ENCODE results near the gene KIF17.

Gene KIF17

GRCh38 chr1:20710469-20711284, 7.1 kb downstream of the KIF17 start:
- DNase-seq (ENCODE audit: low read depth), result no peak

GRCh38 chr1:20709868-20710267, 7.9 kb downstream of the KIF17 start:
- no peak for DNase-seq (ENCODE audit: low read depth)

DNA sequence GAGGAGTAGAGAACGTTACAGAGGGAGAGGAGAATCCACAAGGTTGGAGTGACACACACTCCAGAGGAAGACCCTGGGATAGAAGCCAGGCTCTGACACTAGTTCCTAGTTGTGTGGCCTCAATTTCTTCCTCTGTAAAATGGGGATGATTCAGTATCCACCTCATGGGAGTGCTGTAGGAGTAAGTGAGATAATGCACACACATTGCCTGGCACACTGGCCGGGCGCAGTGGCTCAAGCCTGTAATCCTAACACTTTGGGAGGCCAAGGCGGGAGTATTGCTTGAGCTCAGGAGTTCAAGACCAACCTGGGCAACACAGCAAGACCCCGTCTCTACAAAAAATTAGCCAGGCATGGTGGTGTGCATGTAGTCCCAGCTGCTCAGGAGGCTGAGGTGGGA, 8.9 kb downstream of the KIF17 start:
- no peak for DNase-seq (ENCODE audit: low read depth)

DNA sequence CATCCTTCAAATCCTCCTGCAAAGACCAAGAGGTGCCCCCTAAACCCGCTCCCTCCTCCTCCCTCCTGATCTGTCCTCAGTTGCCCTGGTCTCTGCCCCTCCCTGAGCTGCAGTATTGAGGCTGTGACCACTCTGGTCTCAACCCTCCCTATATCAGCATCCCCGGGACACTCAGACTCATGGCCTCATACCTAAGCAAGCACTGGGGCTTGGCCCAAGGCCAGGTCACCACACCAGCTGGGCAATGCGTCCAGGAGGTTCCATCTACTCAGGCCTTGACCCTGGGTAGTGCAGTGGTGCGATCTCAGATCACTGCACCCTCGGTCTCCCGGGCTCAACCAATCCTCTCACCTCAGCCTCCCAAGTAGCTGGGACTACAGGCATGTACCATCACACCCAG, 9.8 kb downstream of the KIF17 start:
- no peak for DNase-seq (ENCODE audit: low read depth)

GRCh38 chr1:20706841-20707240, 11.0 kb downstream of the KIF17 start:
- DNase-seq (ENCODE audit: low read depth), result no peak

- no peak for DNase-seq (ENCODE audit: low read depth)
These were observed 12.5 kb downstream of the KIF17 start for GRCh38 chr1:20705203-20705755.

- no peak for DNase-seq (ENCODE audit: low read depth)
These were observed 13.2 kb downstream of the KIF17 start for GRCh38 chr1:20704390-20705202.

DNA sequence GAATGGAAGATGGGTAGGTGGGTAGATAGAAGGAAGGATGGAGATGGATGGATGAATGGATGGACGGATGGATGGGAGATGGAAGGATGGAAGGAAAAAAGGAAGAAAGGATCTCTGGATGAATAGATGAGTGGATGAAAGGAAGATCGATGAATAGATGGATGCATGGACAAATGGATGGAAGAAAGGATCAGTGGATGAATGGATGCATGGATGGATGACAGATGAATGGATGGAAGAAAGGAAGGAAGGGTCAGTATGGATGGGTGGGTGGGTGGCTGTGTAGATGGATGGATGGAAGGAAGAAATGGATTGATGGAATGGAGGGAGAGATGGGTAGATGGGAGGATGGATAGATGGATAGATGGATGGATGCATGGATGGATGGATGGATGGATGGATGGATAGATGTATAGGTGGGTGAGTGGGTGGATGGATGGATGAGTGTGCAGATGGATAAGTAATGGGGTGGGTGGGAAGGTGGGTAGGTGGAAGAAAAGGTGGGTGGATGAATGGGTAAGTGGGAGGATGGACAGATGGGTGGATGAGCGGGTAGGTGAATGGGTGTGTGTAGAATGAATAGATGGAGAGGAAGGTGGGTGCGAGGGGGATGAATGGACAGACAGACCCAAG, 14.6 kb downstream of the KIF17 start:
- DNase-seq (ENCODE audit: low read depth), result no peak

DNA sequence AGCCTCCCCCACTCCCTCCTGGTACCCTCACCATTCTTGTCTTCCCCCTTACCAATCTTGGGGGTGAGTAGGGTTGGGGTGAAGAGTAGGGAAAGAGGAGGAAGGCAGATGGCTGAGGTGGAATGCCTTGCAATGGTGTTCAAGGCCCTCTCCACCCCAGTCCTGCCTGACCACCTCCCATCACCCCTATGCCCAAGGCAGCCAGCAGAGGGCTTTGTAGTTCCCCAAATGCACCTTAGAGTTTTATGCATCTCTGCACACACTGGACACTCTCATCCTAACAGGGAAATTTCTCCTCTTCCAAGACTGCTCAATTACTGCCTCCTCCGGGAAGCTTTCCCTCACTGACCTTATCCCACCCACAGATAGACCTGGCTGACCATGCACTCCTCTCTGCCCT, 15.4 kb downstream of the KIF17 start:
- no peak for DNase-seq (ENCODE audit: low read depth)

- DNase-seq (ENCODE audit: low read depth), result no peak
These were observed 16.0 kb downstream of the KIF17 start for GRCh38 chr1:20701847-20702246.

- DNase-seq (ENCODE audit: low read depth), result no peak
These were observed 16.4 kb downstream of the KIF17 start for GRCh38 chr1:20701446-20701845.

DNA sequence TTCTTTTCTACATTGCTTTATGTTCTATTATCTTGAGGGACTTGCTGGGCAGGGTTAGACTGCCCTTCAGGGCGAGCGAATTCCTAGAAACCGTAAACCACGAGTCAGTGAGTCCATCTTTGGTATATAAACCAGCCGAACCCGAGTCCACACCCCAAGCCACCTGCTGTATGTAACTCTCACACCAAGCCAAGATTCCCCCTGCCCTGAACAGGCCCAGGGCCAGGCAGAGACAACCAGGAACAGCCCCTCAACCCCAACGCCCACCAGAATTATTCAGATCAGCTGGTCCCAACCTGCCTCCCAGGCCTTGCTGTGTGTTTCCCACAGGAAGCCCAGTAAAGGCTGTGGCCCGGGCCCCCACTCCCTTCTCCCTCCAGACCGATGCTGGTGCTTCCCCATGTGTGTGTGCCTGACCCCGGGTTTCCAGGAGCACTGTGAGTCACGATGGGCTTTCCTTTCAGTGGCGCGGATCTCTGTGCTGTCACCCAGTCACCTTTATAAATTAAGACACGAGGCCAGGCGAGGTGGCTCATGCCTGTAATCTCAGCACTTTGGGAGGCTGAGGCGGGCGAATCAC, 17.1 kb downstream of the KIF17 start:
- DNase-seq (ENCODE audit: low read depth), result no peak

- no peak for DNase-seq (ENCODE audit: low read depth)
These were observed 18.2 kb downstream of the KIF17 start for GRCh38 chr1:20699558-20699957.

DNA sequence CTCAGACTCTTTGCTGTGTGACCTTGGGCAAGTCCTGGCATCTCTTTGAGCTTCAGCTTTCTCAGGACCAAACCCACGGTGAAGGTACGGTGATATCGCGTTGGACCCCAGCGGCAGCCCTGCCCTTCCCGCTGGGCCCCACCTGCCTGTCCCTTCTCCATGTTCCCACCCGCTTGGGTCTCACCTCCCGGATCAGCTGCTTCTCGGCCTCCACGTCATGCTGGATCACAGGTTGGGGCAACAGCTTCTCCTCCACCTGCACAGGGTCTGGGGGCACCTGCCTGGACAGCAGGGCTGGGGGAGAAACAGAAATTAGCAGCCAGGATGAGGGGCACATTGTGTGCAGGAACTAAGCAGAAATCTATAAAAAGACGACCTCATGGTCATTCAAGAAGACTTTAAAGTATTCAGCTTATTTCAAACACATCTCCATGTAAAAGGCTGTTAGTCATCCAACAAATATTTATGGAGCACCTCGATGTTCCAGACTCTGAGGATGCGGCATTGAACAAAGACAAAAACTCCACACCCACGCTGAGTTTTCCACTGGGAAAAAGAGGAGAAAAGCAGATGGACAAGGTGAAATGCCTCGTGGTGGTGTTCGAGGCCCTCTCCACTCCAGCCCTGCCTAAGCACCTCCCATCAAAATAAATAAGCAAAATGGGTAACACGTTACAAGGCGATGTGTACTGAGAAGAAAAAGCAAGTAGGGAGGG, 19.5 kb downstream of the KIF17 start:
- no peak for DNase-seq (ENCODE audit: low read depth)

- no peak for DNase-seq (ENCODE audit: low read depth)
These were observed 20.2 kb downstream of the KIF17 start for GRCh38 chr1:20697563-20697962.

DNA sequence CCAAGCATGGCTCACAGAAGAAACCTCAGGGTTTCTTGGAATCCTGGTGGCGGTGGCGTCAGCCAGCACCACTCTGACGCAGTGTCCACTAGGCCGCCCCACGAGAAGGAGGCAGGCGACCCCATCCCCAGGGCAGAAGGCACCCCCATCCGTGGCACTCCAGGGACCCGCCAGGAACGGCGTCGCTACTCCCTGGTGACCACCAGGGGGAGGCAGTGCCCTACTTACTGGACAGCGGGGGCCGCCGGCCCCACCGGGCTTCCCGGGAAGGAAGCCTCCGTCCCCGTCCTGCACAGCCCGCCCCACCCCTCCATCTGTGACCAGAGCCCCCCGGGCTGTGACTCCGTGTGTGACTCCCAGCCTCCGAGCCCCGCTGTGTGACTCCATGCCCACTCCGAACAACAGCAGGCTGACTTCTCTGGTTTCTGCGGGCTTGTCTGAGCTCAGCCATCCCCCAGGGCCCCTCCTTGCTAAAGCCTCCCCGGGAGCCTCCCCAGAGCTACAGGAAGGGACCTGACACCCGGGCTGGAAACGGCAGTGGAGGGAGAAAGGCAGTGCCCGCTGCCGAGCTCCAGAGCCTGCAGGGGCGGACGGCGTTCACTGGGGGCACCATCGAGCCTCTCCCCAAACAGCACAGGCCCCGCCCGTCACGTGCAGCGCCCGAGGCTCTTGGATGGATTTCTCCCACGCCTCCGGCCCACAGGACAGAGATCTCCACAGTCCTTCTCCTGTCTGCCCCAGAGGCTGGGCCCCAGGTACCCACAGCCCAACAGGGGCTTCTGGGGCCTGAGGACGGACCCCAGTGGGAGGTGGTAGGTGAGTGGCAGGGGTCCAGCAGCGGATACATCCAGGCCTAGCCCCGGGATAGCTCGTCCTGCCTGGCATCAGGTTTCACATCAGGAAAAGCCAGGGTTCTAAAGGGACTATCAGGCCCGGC, 21.1 kb downstream of the KIF17 start:
- DNase-seq (ENCODE audit: low read depth), result peak; percentile 76

GRCh38 chr1:20695515-20695914, 22.3 kb downstream of the KIF17 start:
- no peak for DNase-seq (ENCODE audit: low read depth)

- DNase-seq (ENCODE audit: low read depth), result no peak
These were observed 24.2 kb downstream of the KIF17 start for GRCh38 chr1:20693623-20694022.

DNA sequence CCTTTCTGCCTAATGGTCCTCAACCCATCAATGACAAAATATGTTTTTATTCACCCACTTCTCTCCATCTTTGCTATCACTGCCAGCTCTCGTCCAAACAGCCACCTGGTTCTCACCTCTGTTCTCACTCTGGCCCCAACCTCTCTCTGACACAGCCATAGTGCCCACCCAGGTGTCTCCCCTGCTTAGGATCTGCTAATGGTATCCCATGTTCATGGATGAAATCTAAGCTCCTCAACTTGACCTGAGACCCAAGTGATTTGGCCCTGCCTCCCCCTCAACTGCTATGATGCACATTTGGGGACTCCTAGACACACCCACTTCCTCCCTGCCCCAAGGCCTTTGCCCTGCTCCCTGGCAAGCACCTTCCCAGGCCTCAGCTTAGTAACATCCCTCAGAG, 25.9 kb downstream of the KIF17 start:
- no peak for DNase-seq (ENCODE audit: low read depth)

GRCh38 chr1:20689645-20690056, 28.2 kb downstream of the KIF17 start:
- no peak for DNase-seq (ENCODE audit: low read depth)

Data from CMK (cell line).